GM12891 (cell line): ENCODE measurements around the gene CTDSPL.

Experiments
- POLR2A ChIP-seq: IDR thresholded peaks from 2 replicates; pipeline ENCODE4 v1.6.1; 2011; ENCODE audit warnings: low read depth, low read length, control low read depth
- POLR2AphosphoS5 ChIP-seq: IDR thresholded peaks from 2 replicates; pipeline ENCODE4 v1.6.1; 2011; ENCODE audit warnings: low read depth, low read length, control low read depth
- POU2F2 ChIP-seq: IDR thresholded peaks from 2 replicates; pipeline ENCODE4 v1.6.1; 2011; ENCODE audit warnings: low read depth, mild to moderate bottlenecking, control low read depth, low read length, moderate library complexity
- TAF1 ChIP-seq: IDR thresholded peaks from 2 replicates; pipeline ENCODE4 v1.6.1; 2011; ENCODE audit warnings: low read depth, low read length, control low read depth

- TF ChIP-seq POLR2AphosphoS5 (no peak), TAF1 (no peak), POLR2A (no peak), POU2F2 (no peak)
These were observed 41.4 kb upstream of the CTDSPL start for GRCh38 chr3:37820286-37820685.
